HFF-Myc (cell line): ENCODE results near the gene PCGF1.

Experiments
- DNase-seq: peaks from one replicate; pipeline ENCODE4 v3.0.0-alpha.2; 2011; ENCODE audit warnings: low read depth; ENCODE audit errors: extremely low read depth
- H3K4me3 ChIP-seq: replicated peaks from 2 replicates; pipeline ENCODE4 v1.5.1; 2011; ENCODE audit warnings: low read depth, mild to moderate bottlenecking, control low read depth, low read length
- TF ChIP-seq, protein P1 (sequence below): IDR thresholded peaks from 2 replicates; pipeline ENCODE4 v1.5.1; 2012; ENCODE audit warnings: mild to moderate bottlenecking, low read depth, low read length, control low read depth; ENCODE audit errors: missing control alignments

PCGF1 gene

DNA sequence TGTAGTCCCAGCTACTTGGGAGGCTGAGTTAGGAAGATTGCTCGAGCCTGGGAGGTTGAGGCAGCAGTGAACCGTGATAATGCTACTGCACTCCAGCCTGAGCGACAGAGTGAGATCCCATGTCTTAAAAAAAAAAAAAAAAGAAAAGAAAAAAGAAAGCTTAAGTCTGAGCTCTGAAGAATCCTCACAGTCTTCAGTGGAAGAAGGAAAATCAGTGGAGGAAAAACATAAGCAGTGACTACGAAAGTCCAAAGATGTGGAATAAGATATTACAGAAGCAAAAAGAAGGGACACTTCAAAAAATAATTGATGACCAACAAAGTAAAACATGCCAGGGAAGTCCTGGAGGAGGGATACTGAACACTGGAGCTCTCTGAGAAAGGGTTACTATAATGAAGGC is 2.8 kb upstream of the PCGF1 start:
- TF ChIP-seq, protein P1, sequence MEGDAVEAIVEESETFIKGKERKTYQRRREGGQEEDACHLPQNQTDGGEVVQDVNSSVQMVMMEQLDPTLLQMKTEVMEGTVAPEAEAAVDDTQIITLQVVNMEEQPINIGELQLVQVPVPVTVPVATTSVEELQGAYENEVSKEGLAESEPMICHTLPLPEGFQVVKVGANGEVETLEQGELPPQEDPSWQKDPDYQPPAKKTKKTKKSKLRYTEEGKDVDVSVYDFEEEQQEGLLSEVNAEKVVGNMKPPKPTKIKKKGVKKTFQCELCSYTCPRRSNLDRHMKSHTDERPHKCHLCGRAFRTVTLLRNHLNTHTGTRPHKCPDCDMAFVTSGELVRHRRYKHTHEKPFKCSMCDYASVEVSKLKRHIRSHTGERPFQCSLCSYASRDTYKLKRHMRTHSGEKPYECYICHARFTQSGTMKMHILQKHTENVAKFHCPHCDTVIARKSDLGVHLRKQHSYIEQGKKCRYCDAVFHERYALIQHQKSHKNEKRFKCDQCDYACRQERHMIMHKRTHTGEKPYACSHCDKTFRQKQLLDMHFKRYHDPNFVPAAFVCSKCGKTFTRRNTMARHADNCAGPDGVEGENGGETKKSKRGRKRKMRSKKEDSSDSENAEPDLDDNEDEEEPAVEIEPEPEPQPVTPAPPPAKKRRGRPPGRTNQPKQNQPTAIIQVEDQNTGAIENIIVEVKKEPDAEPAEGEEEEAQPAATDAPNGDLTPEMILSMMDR: no peak

DNA sequence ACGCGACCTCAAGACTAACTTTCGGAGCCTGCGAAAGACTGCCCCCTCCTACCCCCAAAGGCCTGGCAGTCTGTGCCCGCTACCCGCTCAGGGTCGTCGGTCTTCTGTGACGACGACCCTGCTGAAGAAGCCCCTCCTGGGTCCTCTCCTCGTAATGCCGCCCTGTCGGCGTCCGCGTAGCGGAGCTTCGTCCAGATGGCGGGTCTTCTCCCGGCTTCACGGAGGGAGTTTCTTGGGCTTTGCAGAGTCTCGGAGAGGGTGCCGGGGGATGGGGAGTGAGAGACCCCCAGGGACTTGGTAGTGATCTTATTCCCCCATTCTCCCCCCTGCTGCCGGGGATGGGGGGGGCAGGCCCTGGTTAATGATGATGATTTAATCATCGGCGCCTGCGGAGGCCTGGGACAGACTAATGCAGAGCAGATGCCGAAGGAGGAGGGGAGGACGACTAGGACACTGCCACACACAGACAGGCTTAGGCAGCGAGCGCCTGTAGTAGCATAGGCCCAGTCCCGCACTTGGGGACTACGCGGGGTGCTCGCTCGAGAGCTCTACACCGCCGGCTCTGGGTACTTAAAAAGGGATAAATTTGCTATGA is 528 bp upstream of the PCGF1 start:
- peak; percentile 49 for DNase-seq
- H3K4me3 ChIP-seq: peak overlapping the region; percentile 73
- TF ChIP-seq, protein P1: no peak

More for the DNA sequence above, 2.8 kb upstream of the PCGF1 start:
- DNase-seq: no peak
- H3K4me3 ChIP-seq: no peak overlapping the region

DNA sequence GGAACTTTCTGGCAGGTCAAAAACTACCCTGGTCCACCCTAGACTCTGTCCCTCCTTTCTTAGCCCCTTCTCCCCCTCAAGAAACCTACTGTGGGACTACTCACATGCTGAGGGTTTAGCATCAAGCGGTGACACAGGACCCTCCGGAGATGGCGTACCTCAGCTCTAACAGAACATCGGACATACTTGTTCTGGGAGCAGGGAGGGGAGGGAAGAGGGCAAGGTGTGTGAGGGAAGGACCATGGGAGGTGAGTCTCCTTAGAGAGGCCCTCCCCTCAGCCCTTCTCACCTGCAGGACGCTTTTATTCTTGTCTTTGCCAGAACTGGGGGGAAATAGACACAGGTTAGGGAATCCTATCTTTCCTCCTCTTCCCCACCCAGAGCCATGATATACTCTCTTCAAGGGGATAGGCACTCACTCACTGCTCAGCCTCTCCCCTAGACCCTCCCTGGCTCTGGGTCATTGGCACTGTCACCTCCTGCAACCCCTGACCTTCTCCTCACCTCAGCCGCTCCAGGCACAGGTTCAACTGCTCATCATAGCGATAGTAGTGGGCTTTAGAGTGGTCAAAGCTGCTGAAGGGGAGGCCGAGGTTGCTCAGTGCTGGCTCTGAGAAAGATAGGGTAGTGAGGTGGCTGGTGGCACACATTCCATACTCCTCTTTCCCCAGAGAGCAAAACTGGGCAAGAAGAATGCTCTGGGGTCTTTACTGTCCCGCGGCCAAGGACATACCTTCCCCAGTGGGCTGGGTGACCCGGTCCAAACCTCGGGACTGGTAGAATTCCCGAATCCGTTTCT is 1.8 kb downstream of the PCGF1 start:
- DNase-seq: no peak
- H3K4me3 ChIP-seq: peak overlapping the region; percentile 73
- TF ChIP-seq, protein P1: no peak

DNA sequence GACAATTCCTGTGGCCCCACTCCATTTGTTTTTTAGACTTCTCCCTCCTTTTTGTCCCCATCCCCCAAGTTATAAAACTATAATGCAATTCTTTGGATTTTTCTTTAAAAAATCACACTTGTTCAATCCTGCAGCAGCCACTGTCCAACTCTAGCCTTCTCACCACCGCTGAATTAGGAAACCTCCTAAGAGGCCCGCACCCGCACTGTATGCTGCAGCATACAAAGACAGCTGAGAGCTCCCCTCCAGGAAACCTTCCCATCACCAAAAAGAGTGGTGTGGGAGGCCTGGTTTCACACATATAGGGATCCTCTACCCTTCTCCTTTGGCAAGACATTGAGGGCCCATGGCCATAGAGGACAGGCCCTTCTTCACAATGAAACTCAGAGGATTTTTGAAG is 2.9 kb downstream of the PCGF1 start:
- TF ChIP-seq, protein P1: no peak
- DNase-seq: no peak
- no peak overlapping the region for H3K4me3 ChIP-seq

DNA sequence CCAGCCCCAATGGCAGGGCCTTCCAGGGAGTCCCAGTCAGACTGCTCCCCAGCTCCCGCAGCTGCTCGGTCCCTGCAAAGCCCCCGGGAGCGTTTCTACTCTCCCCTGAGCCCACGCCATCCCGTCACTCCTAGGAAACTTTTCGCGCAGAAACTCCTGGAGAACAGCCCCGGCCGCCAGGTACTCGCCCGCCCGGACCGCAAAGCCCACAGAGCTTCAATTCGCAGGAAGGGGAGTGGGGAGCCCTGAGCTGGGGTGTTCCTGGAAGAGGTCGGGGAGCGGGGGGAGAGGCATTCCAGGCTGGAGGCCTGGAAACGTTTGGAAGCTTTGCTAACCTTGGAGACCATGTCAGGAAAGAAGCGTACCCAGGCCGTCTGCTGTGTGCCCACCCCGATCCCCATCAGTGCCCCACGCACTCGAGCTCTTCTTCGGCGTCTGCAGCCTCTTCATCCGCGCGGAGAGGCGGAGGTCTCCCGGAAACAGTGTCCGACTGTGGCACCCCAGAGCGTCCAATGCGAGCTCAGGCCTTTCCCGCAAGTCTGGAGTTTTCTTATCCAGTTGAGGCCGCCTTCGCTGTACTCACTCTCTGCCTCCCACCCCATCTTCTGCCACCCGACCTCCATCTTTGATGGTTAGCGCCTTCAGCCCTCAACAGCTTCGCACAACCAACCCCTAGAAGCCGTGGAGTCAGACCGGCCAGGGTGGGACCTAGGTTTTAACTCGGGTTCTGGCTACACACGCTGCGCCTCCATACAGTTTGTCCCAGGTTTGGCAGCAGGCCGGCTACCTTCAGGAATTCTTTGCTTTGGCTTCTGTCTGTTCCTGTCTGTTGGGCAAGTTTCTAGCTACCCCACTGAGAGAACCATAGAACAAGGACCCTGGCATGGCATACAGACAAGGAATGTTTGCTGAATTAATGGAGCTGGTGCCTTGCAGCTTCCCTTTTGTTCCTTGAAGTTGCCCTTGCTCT is 3.7 kb downstream of the PCGF1 start:
- TF ChIP-seq, protein P1: no peak
- H3K4me3 ChIP-seq: peak overlapping the region; percentile 38; the same call in 1 of the 2 replicates
- DNase-seq: no peak

DNA sequence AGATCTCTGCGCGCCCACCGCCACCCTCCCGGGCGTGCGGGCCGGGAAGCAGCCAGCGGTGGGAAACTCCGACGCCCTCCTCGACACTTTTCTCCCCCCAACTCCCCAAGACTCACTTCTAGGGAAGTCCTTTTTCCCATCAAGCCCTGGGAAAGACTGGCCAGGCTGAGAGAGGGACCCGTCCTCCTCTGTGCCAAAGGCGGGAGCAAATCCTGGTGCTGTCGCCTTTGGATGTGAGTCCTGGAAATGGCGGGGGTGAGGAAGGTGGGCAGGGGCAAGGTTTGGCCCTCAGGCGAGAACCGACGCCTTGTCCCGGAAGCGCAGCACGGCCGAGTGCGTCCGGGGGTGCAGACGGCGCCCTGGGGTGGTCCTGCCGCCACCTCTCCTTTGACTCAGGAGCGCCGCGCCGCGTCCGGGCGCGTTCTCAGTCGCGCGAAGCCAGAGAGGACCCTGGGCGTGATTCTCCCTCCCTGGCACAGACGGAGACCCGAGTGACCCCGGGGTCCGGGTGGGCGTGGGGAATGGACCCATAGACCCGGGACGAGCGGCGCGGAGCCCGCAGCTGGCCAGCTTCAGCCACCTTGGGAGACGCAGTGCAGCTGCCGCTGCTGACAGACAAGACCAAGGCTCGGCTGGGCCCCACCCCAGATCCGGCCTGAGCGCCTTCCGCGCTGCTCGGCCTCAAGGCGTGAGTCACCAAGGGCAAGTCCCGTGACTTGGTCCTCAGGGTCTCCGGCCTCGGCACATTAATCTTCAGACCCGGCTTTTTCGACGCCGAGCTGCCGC is 4.6 kb downstream of the PCGF1 start:
- peak overlapping the region; percentile 38 for H3K4me3 ChIP-seq
- DNase-seq: peak; percentile 41
- TF ChIP-seq, protein P1: no peak
